ENCODE data around the gene CD96. TPM values are rescaled to one million over a fixed set of nuclear protein-coding genes. Genes with fewer than 3 reads are reported as not detected.
"Not testable (repeated sequence)": the region's sequence is repeated elsewhere in the genome, so short reads cannot be mapped to it uniquely, and the experiment has no call there.

CD96 gene
- total and polyA plus RNA-seq, 2 experiments from 2014 or later: 0.60 to 2.0 TPM

- H2AFZ ChIP-seq: no peak overlapping the region
- no peak for DNase-seq (ENCODE audit: low spot score)
Observed at GRCh38 chr3:111519178-111519855, 22.7 kb upstream of the CD96 start.

GRCh38 chr3:111521891-111522290, 20.1 kb upstream of the CD96 start:
- Histone ChIP-seq H3K36me3 (replicated peaks; ENCODE audit: insufficient read depth, low read depth) (no peaks in the 10 kb centered on the region), H4K20me1 (ENCODE audit: insufficient read depth, poor library complexity, severe bottlenecking) (no peaks in the 10 kb centered on the region), H3K9me2 (replicated peaks; ENCODE audit: insufficient read depth) (no peaks in the 10 kb centered on the region), H3K4me2 (no peak overlapping the region), H3K27me3 (no peaks in the 10 kb centered on the region), H3K27ac (no peak overlapping the region), H2AFZ (no peak overlapping the region), H3K4me1 (ENCODE audit: insufficient read depth) (peaks cover 11% of the 10 kb centered on the region), H3K4me3 (no peak overlapping the region), H3K79me2 (no peaks in the 10 kb centered on the region), H3K9me3 (ENCODE audit: low read depth) (no peaks in the 10 kb centered on the region)
- no peak for DNase-seq (ENCODE audit: low spot score)
- no peak for TF ChIP-seq CTCF (IDR thresholded peaks at IDR 0.05; ENCODE audit: poor library complexity)
- no peak for TF ChIP-seq EZH2phosphoT487 (IDR thresholded peaks at IDR 0.05; ENCODE audit: low read depth, severe bottlenecking, unreplicated experiment)
- TF ChIP-seq EZH2 (IDR thresholded peaks at IDR 0.05; ENCODE audit: borderline replicate concordance): no peak
- WGBS (ENCODE audit: low lambda C conversion rate, missing lambda C conversion rate): 57% methylated on average over 3 of the region's 3 CpGs

More at GRCh38 chr3:111519178-111519855, 22.7 kb upstream of the CD96 start:
- Histone ChIP-seq H3K4me3 (no peak overlapping the region), H3K79me2 (no peaks in the 10 kb centered on the region), H4K20me1 (ENCODE audit: insufficient read depth, poor library complexity, severe bottlenecking) (no peaks in the 10 kb centered on the region), H3K27ac (no peak overlapping the region), H3K9me2 (replicated peaks; ENCODE audit: insufficient read depth) (no peaks in the 10 kb centered on the region), H3K4me1 (ENCODE audit: insufficient read depth) (peaks cover 11% of the 10 kb centered on the region), H3K9me3 (ENCODE audit: low read depth) (no peaks in the 10 kb centered on the region), H3K27me3 (no peaks in the 10 kb centered on the region), H3K36me3 (replicated peaks; ENCODE audit: insufficient read depth, low read depth) (no peaks in the 10 kb centered on the region), H3K4me2 (no peak overlapping the region)
- WGBS (ENCODE audit: low lambda C conversion rate, missing lambda C conversion rate): 70% methylated on average over 6 of the region's 6 CpGs
- no peak for TF ChIP-seq EZH2 (IDR thresholded peaks at IDR 0.05; ENCODE audit: borderline replicate concordance)
- no peak for TF ChIP-seq CTCF (IDR thresholded peaks at IDR 0.05; ENCODE audit: poor library complexity)
- no peak for TF ChIP-seq EZH2phosphoT487 (IDR thresholded peaks at IDR 0.05; ENCODE audit: low read depth, severe bottlenecking, unreplicated experiment)

GRCh38 chr3:111524486-111524885, 17.5 kb upstream of the CD96 start:
- H2AFZ ChIP-seq; DNase-seq (ENCODE audit: low spot score); H3K4me3 ChIP-seq; H3K4me2 ChIP-seq; H3K9me3 ChIP-seq (ENCODE audit: low read depth); H3K9me2 ChIP-seq (replicated peaks; ENCODE audit: insufficient read depth); H4K20me1 ChIP-seq (ENCODE audit: insufficient read depth, poor library complexity, severe bottlenecking); H3K36me3 ChIP-seq (replicated peaks; ENCODE audit: insufficient read depth, low read depth); H3K27ac ChIP-seq; H3K79me2 ChIP-seq; H3K27me3 ChIP-seq; H3K4me1 ChIP-seq (ENCODE audit: insufficient read depth): not testable (repeated sequence)
- 94% methylated on average over 1 of the region's 1 CpG for WGBS (ENCODE audit: low lambda C conversion rate, missing lambda C conversion rate)

- no peak overlapping the region for H2AFZ ChIP-seq
- WGBS (ENCODE audit: low lambda C conversion rate, missing lambda C conversion rate): 92% methylated on average over 4 of the region's 4 CpGs
Observed at GRCh38 chr3:111531446-111531845, 10.6 kb upstream of the CD96 start.

More at GRCh38 chr3:111531446-111531845, 10.6 kb upstream of the CD96 start:
- no peak for TF ChIP-seq CTCF (IDR thresholded peaks at IDR 0.05; ENCODE audit: poor library complexity)
- TF ChIP-seq EZH2phosphoT487 (IDR thresholded peaks at IDR 0.05; ENCODE audit: low read depth, severe bottlenecking, unreplicated experiment): no peak
- TF ChIP-seq EZH2 (IDR thresholded peaks at IDR 0.05; ENCODE audit: borderline replicate concordance): no peak
- Histone ChIP-seq H3K79me2 (no peaks in the 10 kb centered on the region), H3K9me2 (replicated peaks; ENCODE audit: insufficient read depth) (no peaks in the 10 kb centered on the region), H3K4me1 (ENCODE audit: insufficient read depth) (no peaks in the 10 kb centered on the region), H3K4me3 (no peak overlapping the region), H4K20me1 (ENCODE audit: insufficient read depth, poor library complexity, severe bottlenecking) (no peaks in the 10 kb centered on the region), H3K4me2 (no peak overlapping the region), H3K27ac (no peak overlapping the region), H3K27me3 (no peaks in the 10 kb centered on the region), H3K9me3 (ENCODE audit: low read depth) (no peaks in the 10 kb centered on the region), H3K36me3 (replicated peaks; ENCODE audit: insufficient read depth, low read depth) (no peaks in the 10 kb centered on the region)
- no peak for DNase-seq (ENCODE audit: low spot score)

Data from hepatocyte (in vitro differentiated cells).